Myocyte (in vitro differentiated cells): ENCODE measurements around the gene UCHL5. TPM values are rescaled to one million over a fixed set of nuclear protein-coding genes. Genes with fewer than 3 reads are reported as not detected.
"Not testable (repeated sequence)": the region's sequence is repeated elsewhere in the genome, so short reads cannot be mapped to it uniquely, and the experiment has no call there.

Source experiments
- DNase-seq: peaks from one replicate; pipeline ENCODE4 v3.0.0-alpha.2; 2012; ENCODE audit warnings: low read depth
- total RNA-seq: library from RNA; depleted of rRNA; stranded (reverse); fragments of >200 nt; gene quantifications from 2 replicates; pipeline ENCODE4 v1.2.3, GENCODE V29; 2014

The UCHL5 gene
- total RNA-seq, 1 donor from 2014 or later = 48.3 TPM

GRCh38 chr1:193013005-193013404 lies 46.2 kb downstream of the UCHL5 start:
- no peak for DNase-seq

GRCh38 chr1:193011406-193011805 lies 47.8 kb downstream of the UCHL5 start:
- no peak for DNase-seq

GRCh38 chr1:193009501-193009900 lies 49.7 kb downstream of the UCHL5 start:
- no peak for DNase-seq

- no peak for DNase-seq
Measured at GRCh38 chr1:193005785-193006184, 53.4 kb downstream of the UCHL5 start.

- no peak for DNase-seq
Measured at GRCh38 chr1:192998536-192998935, 60.6 kb downstream of the UCHL5 start.

- no peak for DNase-seq
Measured at GRCh38 chr1:192994141-192994540, 65.0 kb downstream of the UCHL5 start.

GRCh38 chr1:192993426-192994085 lies 65.6 kb downstream of the UCHL5 start:
- no peak for DNase-seq

GRCh38 chr1:192986748-192987334 lies 72.3 kb downstream of the UCHL5 start:
- not testable (repeated sequence) for DNase-seq

- no peak for DNase-seq
Measured at GRCh38 chr1:192986110-192986747, 72.9 kb downstream of the UCHL5 start.

GRCh38 chr1:192984080-192984479 lies 75.1 kb downstream of the UCHL5 start:
- DNase-seq = no peak

GRCh38 chr1:192983349-192983980 lies 75.7 kb downstream of the UCHL5 start:
- no peak for DNase-seq

- DNase-seq = no peak
Measured at GRCh38 chr1:192980856-192981255, 78.3 kb downstream of the UCHL5 start.

GRCh38 chr1:192980334-192980733 lies 78.8 kb downstream of the UCHL5 start:
- not testable (repeated sequence) for DNase-seq

- DNase-seq = no peak
Measured at GRCh38 chr1:192979542-192979941, 79.6 kb downstream of the UCHL5 start.

GRCh38 chr1:192978195-192978710 lies 80.9 kb downstream of the UCHL5 start:
- no peak for DNase-seq

GRCh38 chr1:192977089-192977706 lies 82.0 kb downstream of the UCHL5 start:
- no peak for DNase-seq

GRCh38 chr1:192976576-192976975 lies 82.6 kb downstream of the UCHL5 start:
- no peak for DNase-seq

GRCh38 chr1:192974701-192975100 lies 84.5 kb downstream of the UCHL5 start:
- no peak for DNase-seq

GRCh38 chr1:192973988-192974387 lies 85.2 kb downstream of the UCHL5 start:
- no peak for DNase-seq

- DNase-seq = no peak
Measured at GRCh38 chr1:192973202-192973601, 86.0 kb downstream of the UCHL5 start.

- no peak for DNase-seq
Measured at GRCh38 chr1:192969091-192969490, 90.1 kb downstream of the UCHL5 start.

GRCh38 chr1:192968323-192968722 lies 90.8 kb downstream of the UCHL5 start:
- DNase-seq = no peak
